ENCODE results near the gene REEP1.

DNA sequence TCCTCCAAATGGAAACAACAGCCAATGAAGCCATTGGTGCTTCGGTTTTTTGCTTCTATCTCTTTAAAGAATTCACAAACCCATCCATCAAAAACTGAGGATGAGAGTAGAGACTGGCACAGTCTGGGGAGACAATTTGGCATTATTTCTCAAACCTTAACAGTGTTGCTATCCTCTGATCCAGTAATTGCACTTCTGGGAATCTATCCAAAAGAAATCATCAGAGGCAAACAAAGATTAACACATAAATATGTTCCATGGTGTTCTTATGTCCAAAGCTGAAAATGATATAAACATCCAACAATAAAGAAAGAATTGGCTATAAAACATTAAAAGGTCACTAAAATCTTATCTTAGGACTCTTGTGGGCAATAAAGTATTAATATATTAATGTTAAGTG, 35.1 kb downstream of the REEP1 start:
- TF ChIP-seq, protein P1, sequence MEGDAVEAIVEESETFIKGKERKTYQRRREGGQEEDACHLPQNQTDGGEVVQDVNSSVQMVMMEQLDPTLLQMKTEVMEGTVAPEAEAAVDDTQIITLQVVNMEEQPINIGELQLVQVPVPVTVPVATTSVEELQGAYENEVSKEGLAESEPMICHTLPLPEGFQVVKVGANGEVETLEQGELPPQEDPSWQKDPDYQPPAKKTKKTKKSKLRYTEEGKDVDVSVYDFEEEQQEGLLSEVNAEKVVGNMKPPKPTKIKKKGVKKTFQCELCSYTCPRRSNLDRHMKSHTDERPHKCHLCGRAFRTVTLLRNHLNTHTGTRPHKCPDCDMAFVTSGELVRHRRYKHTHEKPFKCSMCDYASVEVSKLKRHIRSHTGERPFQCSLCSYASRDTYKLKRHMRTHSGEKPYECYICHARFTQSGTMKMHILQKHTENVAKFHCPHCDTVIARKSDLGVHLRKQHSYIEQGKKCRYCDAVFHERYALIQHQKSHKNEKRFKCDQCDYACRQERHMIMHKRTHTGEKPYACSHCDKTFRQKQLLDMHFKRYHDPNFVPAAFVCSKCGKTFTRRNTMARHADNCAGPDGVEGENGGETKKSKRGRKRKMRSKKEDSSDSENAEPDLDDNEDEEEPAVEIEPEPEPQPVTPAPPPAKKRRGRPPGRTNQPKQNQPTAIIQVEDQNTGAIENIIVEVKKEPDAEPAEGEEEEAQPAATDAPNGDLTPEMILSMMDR (IDR thresholded peaks at IDR 0.05): no peak
- no peak for TF ChIP-seq POLR2A (IDR thresholded peaks at IDR 0.05)
